Measurements from ENCODE around the gene TMEM116.

The TMEM116 gene

DNA sequence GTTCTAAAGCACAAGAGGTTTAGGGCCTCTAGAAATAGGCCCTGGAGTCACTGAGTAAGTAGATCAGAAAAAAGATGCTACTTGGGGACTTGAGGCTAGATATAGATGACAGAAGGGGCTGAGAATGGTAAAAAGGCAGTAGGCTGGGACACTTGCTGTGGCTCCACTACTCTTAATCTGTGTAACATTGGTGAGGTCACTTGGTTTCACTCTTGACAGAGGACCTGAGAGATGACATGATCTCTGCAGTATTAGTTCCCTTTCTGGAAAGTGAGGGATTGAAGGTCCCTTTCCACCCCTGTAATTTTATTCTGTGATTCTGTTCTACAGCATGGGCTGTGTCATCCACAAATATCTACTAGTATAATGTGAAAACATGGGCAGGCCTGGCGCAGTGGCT, 131.2 kb downstream of the TMEM116 start:
- no peak for DNase-seq
- CTCF ChIA-PET = interaction anchor here (0.7 kb wide), 1 partner anchor 139 kb away, joined by 3 read pairs; no protein-coding TSS in a partner anchor
- Mint-ChIP-seq H3K36me3 (peaks cover 51% of the 10 kb centered on the region), H3K9me3 (no peaks in the 10 kb centered on the region), H3K27ac (no peak overlapping the region), H3K4me1 (no peaks in the 10 kb centered on the region), H3K27me3 (no peaks in the 10 kb centered on the region), H3K4me3 (no peak overlapping the region)
